ENCODE measurements around the gene PLCB1.

DNA sequence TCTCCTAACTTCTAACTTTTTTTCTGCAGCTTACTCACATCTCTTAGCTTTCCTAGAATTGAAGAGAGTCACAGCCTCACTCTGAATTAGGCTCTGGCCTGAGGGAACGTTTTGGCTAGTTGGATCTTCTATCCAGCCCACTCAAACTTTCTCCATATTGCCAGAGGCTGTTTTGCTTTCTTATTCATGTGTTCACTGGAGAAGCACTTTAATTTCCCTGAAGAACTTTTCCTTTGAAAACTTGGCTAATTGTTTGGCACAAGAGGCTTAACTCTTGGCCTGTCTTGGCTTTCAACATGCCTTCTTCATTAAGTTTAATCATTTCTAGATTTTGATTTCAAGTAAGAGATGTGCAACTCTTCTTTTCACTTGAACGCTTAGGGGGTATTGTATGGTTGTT is 798.7 kb downstream of the PLCB1 start:
- TF ChIP-seq CTCF (IDR thresholded peaks at IDR 0.05; ENCODE audit: poor library complexity) (no peak), EZH2 (IDR thresholded peaks at IDR 0.05; ENCODE audit: borderline replicate concordance) (no peak)

All from hepatocyte (in vitro differentiated cells).